ENCODE results near the gene SLCO3A1.
A peak's percentile ranks its signal among the peaks of the same experiment; 100 is the strongest.

The SLCO3A1 gene

GRCh38 chr15:91844928-91845327 is 8.6 kb upstream of the SLCO3A1 start:
- Histone ChIP-seq H3K27ac (ENCODE audit: low read depth, low read length) (no peak overlapping the region), H3K4me3 (ENCODE audit: low read depth in 1 of 2, low read length in 2 of 2) (no peak overlapping the region), H3K9ac (ENCODE audit: low read depth in 1 of 2, low read length in 2 of 2) (no peak overlapping the region), H3K4me1 (ENCODE audit: control insufficient read depth in 1 of 2, insufficient read depth in 2 of 2, low read length in 2 of 2) (no peaks in the 10 kb centered on the region), H3K27me3 (ENCODE audit: control insufficient read depth in 1 of 2, insufficient read depth in 2 of 2, low read length in 2 of 2) (no peaks in the 10 kb centered on the region), H3K9me3 (ENCODE audit: control insufficient read depth in 1 of 2, low read length in 2 of 2) (no peaks in the 10 kb centered on the region), H3K36me3 (ENCODE audit: control insufficient read depth in 1 of 2, insufficient read depth in 2 of 2, low read length in 2 of 2) (no peaks in the 10 kb centered on the region)

DNA sequence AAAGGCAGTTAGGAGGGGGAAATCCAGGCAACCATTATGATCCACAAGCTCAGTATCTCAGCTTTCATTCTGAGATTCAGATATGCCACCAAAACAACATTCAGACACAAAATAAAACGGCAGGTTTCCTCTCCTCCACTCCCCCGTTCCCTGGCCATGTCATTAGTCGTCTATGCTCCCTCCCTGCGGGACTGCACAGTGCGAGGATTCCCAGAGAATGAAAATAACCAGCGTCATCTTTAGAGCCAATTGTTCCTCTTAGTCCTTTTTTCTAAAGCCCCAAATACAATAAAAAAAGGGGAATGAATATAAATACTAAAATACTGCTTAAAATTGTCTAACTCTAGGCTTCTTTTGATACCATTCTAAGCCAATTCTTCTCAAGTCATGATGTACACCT is 7.8 kb upstream of the SLCO3A1 start:
- no peaks in the 10 kb centered on the region for H3K36me3 ChIP-seq (ENCODE audit: control insufficient read depth in 1 of 2, insufficient read depth in 2 of 2, low read length in 2 of 2)
- no peaks in the 10 kb centered on the region for H3K27me3 ChIP-seq (ENCODE audit: control insufficient read depth in 1 of 2, insufficient read depth in 2 of 2, low read length in 2 of 2)
- H3K9ac ChIP-seq (ENCODE audit: low read depth in 1 of 2, low read length in 2 of 2), result no peak overlapping the region
- no peak overlapping the region for H3K27ac ChIP-seq (ENCODE audit: low read depth, low read length)
- no peak overlapping the region for H3K4me3 ChIP-seq (ENCODE audit: low read depth in 1 of 2, low read length in 2 of 2)
- H3K9me3 ChIP-seq (ENCODE audit: control insufficient read depth in 1 of 2, low read length in 2 of 2), result no peaks in the 10 kb centered on the region
- H3K4me1 ChIP-seq (ENCODE audit: control insufficient read depth in 1 of 2, insufficient read depth in 2 of 2, low read length in 2 of 2), result no peaks in the 10 kb centered on the region

GRCh38 chr15:91849180-91849579 is 4.3 kb upstream of the SLCO3A1 start:
- Histone ChIP-seq H3K27ac (ENCODE audit: low read depth, low read length) (no peak overlapping the region), H3K4me3 (ENCODE audit: low read depth in 1 of 2, low read length in 2 of 2) (no peak overlapping the region), H3K36me3 (ENCODE audit: control insufficient read depth in 1 of 2, insufficient read depth in 2 of 2, low read length in 2 of 2) (no peaks in the 10 kb centered on the region), H3K9me3 (ENCODE audit: control insufficient read depth in 1 of 2, low read length in 2 of 2) (no peaks in the 10 kb centered on the region), H3K9ac (ENCODE audit: low read depth in 1 of 2, low read length in 2 of 2) (no peak overlapping the region), H3K4me1 (ENCODE audit: control insufficient read depth in 1 of 2, insufficient read depth in 2 of 2, low read length in 2 of 2) (peaks cover 14 to 15% of the 10 kb centered on the region in 2 donors), H3K27me3 (ENCODE audit: control insufficient read depth in 1 of 2, insufficient read depth in 2 of 2, low read length in 2 of 2) (no peaks in the 10 kb centered on the region)

GRCh38 chr15:91849749-91850161 is 3.8 kb upstream of the SLCO3A1 start:
- Histone ChIP-seq H3K27me3 (ENCODE audit: control insufficient read depth in 1 of 2, insufficient read depth in 2 of 2, low read length in 2 of 2) (peaks cover 2 to 6% of the 10 kb centered on the region in 2 donors), H3K27ac (ENCODE audit: low read depth, low read length) (no peak overlapping the region), H3K9ac (ENCODE audit: low read depth in 1 of 2, low read length in 2 of 2) (no peak overlapping the region)

GRCh38 chr15:91852741-91853510 is 582 bp upstream of the SLCO3A1 start:
- Histone ChIP-seq H3K27me3 (ENCODE audit: control insufficient read depth in 1 of 2, insufficient read depth in 2 of 2, low read length in 2 of 2) (peaks cover 7 to 14% of the 10 kb centered on the region in 2 donors), H3K9ac (ENCODE audit: low read depth in 1 of 2, low read length in 2 of 2) (peak overlapping the region; percentile 8 to 64)

More at GRCh38 chr15:91849749-91850161, 3.8 kb upstream of the SLCO3A1 start:
- no peaks in the 10 kb centered on the region for H3K36me3 ChIP-seq (ENCODE audit: control insufficient read depth in 1 of 2, insufficient read depth in 2 of 2, low read length in 2 of 2)
- no peak overlapping the region for H3K4me3 ChIP-seq (ENCODE audit: low read depth in 1 of 2, low read length in 2 of 2)
- no peaks in the 10 kb centered on the region for H3K9me3 ChIP-seq (ENCODE audit: control insufficient read depth in 1 of 2, low read length in 2 of 2)
- peaks cover 14 to 16% of the 10 kb centered on the region in 2 donors for H3K4me1 ChIP-seq (ENCODE audit: control insufficient read depth in 1 of 2, insufficient read depth in 2 of 2, low read length in 2 of 2)

DNA sequence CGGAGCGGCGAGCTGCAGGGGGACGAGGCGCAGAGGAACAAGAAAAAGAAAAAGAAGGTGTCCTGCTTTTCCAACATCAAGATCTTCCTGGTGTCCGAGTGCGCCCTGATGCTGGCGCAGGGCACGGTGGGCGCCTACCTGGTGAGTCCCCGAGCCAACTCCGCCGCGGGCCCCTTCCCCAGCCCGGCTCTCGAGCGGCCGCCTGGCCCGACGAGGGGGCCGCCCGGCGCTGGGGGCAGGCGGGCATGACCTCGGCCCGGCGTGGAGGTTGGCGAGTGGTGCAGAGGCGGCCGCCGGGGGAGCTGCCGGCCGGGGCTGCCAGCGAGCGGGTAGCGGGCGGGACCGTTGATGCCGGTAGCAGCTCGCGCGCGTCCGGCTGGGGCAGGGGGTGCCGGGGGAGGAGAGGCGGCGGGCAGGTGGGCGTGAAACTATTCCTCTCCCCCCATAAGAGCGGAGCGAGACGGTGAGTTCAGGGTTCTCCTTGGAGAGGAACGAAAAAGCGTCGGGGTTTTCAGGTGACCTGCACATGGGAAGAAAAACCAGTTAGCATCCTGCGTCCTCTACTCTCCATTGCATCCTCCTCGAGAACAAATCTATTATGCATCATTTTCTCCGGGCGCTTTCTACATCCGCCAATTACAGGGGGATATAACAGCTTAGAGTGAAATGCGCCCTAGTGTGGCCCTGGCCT is 585 bp downstream of the SLCO3A1 start:
- Histone ChIP-seq H3K4me3 (ENCODE audit: low read depth in 1 of 2, low read length in 2 of 2) (peak overlapping the region; percentile 59 to 65), H3K9ac (ENCODE audit: low read depth in 1 of 2, low read length in 2 of 2) (peak overlapping the region in 1 of 2 donors; percentile 15), H3K27me3 (ENCODE audit: control insufficient read depth in 1 of 2, insufficient read depth in 2 of 2, low read length in 2 of 2) (peaks cover 7 to 14% of the 10 kb centered on the region in 2 donors), H3K9me3 (ENCODE audit: control insufficient read depth in 1 of 2, low read length in 2 of 2) (no peaks in the 10 kb centered on the region), H3K36me3 (ENCODE audit: control insufficient read depth in 1 of 2, insufficient read depth in 2 of 2, low read length in 2 of 2) (no peaks in the 10 kb centered on the region), H3K4me1 (ENCODE audit: control insufficient read depth in 1 of 2, insufficient read depth in 2 of 2, low read length in 2 of 2) (peaks cover 26 to 43% of the 10 kb centered on the region in 2 donors), H3K27ac (ENCODE audit: low read depth, low read length) (no peak overlapping the region)

More at GRCh38 chr15:91852741-91853510, 582 bp upstream of the SLCO3A1 start:
- Histone ChIP-seq H3K4me1 (ENCODE audit: control insufficient read depth in 1 of 2, insufficient read depth in 2 of 2, low read length in 2 of 2) (peaks cover 26 to 36% of the 10 kb centered on the region in 2 donors), H3K36me3 (ENCODE audit: control insufficient read depth in 1 of 2, insufficient read depth in 2 of 2, low read length in 2 of 2) (no peaks in the 10 kb centered on the region), H3K9me3 (ENCODE audit: control insufficient read depth in 1 of 2, low read length in 2 of 2) (no peaks in the 10 kb centered on the region), H3K4me3 (ENCODE audit: low read depth in 1 of 2, low read length in 2 of 2) (peak overlapping the region; percentile 50 to 64), H3K27ac (ENCODE audit: low read depth, low read length) (peak overlapping the region; percentile 74)

DNA sequence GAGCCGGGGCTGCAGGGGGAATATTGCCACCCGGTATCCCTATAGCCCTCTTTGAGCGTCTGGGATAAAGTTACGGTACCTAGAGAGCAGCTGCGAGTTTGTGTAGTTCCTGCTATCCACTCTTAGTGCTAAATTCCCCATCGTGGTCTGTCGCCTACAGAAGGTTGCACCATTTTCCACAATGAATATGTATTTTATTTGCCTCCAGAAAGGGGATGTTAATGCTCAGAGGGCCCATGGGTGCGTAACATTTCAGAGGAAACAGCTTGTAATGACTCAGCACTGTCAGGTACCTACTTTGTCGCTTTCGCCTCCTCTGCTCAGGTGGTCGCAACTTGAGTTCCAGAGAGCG is 1.1 kb downstream of the SLCO3A1 start:
- Histone ChIP-seq H3K27me3 (ENCODE audit: control insufficient read depth in 1 of 2, insufficient read depth in 2 of 2, low read length in 2 of 2) (peaks cover 7 to 14% of the 10 kb centered on the region in 2 donors), H3K9me3 (ENCODE audit: control insufficient read depth in 1 of 2, low read length in 2 of 2) (no peaks in the 10 kb centered on the region), H3K27ac (ENCODE audit: low read depth, low read length) (no peak overlapping the region), H3K4me3 (ENCODE audit: low read depth in 1 of 2, low read length in 2 of 2) (peak overlapping the region; percentile 59 to 65), H3K36me3 (ENCODE audit: control insufficient read depth in 1 of 2, insufficient read depth in 2 of 2, low read length in 2 of 2) (no peaks in the 10 kb centered on the region), H3K9ac (ENCODE audit: low read depth in 1 of 2, low read length in 2 of 2) (peak overlapping the region in 1 of 2 donors; percentile 15), H3K4me1 (ENCODE audit: control insufficient read depth in 1 of 2, insufficient read depth in 2 of 2, low read length in 2 of 2) (peaks cover 26 to 43% of the 10 kb centered on the region in 2 donors)

GRCh38 chr15:91855241-91855640 is 1.7 kb downstream of the SLCO3A1 start:
- Histone ChIP-seq H3K9ac (ENCODE audit: low read depth in 1 of 2, low read length in 2 of 2) (no peak overlapping the region), H3K4me1 (ENCODE audit: control insufficient read depth in 1 of 2, insufficient read depth in 2 of 2, low read length in 2 of 2) (peaks cover 26 to 43% of the 10 kb centered on the region in 2 donors), H3K36me3 (ENCODE audit: control insufficient read depth in 1 of 2, insufficient read depth in 2 of 2, low read length in 2 of 2) (no peaks in the 10 kb centered on the region), H3K27me3 (ENCODE audit: control insufficient read depth in 1 of 2, insufficient read depth in 2 of 2, low read length in 2 of 2) (peaks cover 7 to 14% of the 10 kb centered on the region in 2 donors), H3K27ac (ENCODE audit: low read depth, low read length) (no peak overlapping the region), H3K4me3 (ENCODE audit: low read depth in 1 of 2, low read length in 2 of 2) (peak overlapping the region; percentile 59 to 65), H3K9me3 (ENCODE audit: control insufficient read depth in 1 of 2, low read length in 2 of 2) (no peaks in the 10 kb centered on the region)

GRCh38 chr15:91855684-91856489 is 2.4 kb downstream of the SLCO3A1 start:
- Histone ChIP-seq H3K4me1 (ENCODE audit: control insufficient read depth in 1 of 2, insufficient read depth in 2 of 2, low read length in 2 of 2) (peaks cover 26 to 43% of the 10 kb centered on the region in 2 donors), H3K36me3 (ENCODE audit: control insufficient read depth in 1 of 2, insufficient read depth in 2 of 2, low read length in 2 of 2) (no peaks in the 10 kb centered on the region), H3K9me3 (ENCODE audit: control insufficient read depth in 1 of 2, low read length in 2 of 2) (no peaks in the 10 kb centered on the region), H3K27ac (ENCODE audit: low read depth, low read length) (no peak overlapping the region), H3K4me3 (ENCODE audit: low read depth in 1 of 2, low read length in 2 of 2) (no peak overlapping the region), H3K27me3 (ENCODE audit: control insufficient read depth in 1 of 2, insufficient read depth in 2 of 2, low read length in 2 of 2) (peaks cover 7 to 14% of the 10 kb centered on the region in 2 donors), H3K9ac (ENCODE audit: low read depth in 1 of 2, low read length in 2 of 2) (no peak overlapping the region)

GRCh38 chr15:91857224-91857585 is 3.7 kb downstream of the SLCO3A1 start:
- H3K27ac ChIP-seq (ENCODE audit: low read depth, low read length), result no peak overlapping the region
- no peak overlapping the region for H3K9ac ChIP-seq (ENCODE audit: low read depth in 1 of 2, low read length in 2 of 2)
- H3K36me3 ChIP-seq (ENCODE audit: control insufficient read depth in 1 of 2, insufficient read depth in 2 of 2, low read length in 2 of 2), result no peaks in the 10 kb centered on the region
- H3K9me3 ChIP-seq (ENCODE audit: control insufficient read depth in 1 of 2, low read length in 2 of 2), result no peaks in the 10 kb centered on the region
- peaks cover 16 to 35% of the 10 kb centered on the region in 2 donors for H3K4me1 ChIP-seq (ENCODE audit: control insufficient read depth in 1 of 2, insufficient read depth in 2 of 2, low read length in 2 of 2)
- no peak overlapping the region for H3K4me3 ChIP-seq (ENCODE audit: low read depth in 1 of 2, low read length in 2 of 2)
- H3K27me3 ChIP-seq (ENCODE audit: control insufficient read depth in 1 of 2, insufficient read depth in 2 of 2, low read length in 2 of 2), result peaks cover 7 to 14% of the 10 kb centered on the region in 2 donors
